Activated CD8-positive, alpha-beta memory T cell treated with anti-CD3 and anti-CD28 coated beads, Interleukin-2, amount 10 ng/mL, durations not matched to agents 7 days and 5 days (primary cell): ENCODE measurements around the gene STK32B. TPM values are rescaled to one million over a fixed set of nuclear protein-coding genes. Genes with fewer than 3 reads are reported as not detected.
"Not testable (repeated sequence)": the region's sequence is repeated elsewhere in the genome, so short reads cannot be mapped to it uniquely, and the experiment has no call there.

Source experiments
- ATAC-seq: fragments of 150-1000 bp; cut with Tn5 transposase; one replicate; pipeline ENCODE4 v1.10.0; 2021; ENCODE audit warnings: moderate library complexity
- CTCF ChIA-PET: fragments of 350-600 bp; sonication (Branson Sonifier 250); formaldehyde crosslinking; loops from one replicate; lab custom pipeline; 2021; ENCODE audit warnings: antibody characterized with exemption; lab: Charles Lee
- DNase-seq: peaks from one replicate; pipeline ENCODE4 v3.0.0-alpha.2; 2020
- H3K27ac Mint-ChIP-seq: one replicate; pipeline ENCODE4 v1.8.0; 2021; ENCODE audit warnings: mild to moderate bottlenecking, mixed read lengths
- H3K27me3 Mint-ChIP-seq: one replicate; pipeline ENCODE4 v1.8.0; 2021; ENCODE audit warnings: mixed read lengths
- H3K36me3 Mint-ChIP-seq: one replicate; pipeline ENCODE4 v1.8.0; 2021; ENCODE audit warnings: mild to moderate bottlenecking, mixed read lengths
- H3K4me1 Mint-ChIP-seq: one replicate; pipeline ENCODE4 v1.8.0; 2021; ENCODE audit warnings: mixed read lengths
- H3K4me3 Mint-ChIP-seq: one replicate; pipeline ENCODE4 v1.8.0; 2021; ENCODE audit warnings: mild to moderate bottlenecking, moderate library complexity, mixed read lengths
- H3K9me3 Mint-ChIP-seq: one replicate; pipeline ENCODE4 v1.8.0; 2022; ENCODE audit warnings: low read depth, mixed read lengths
- total RNA-seq, 2 experiments: library from RNA; stranded (reverse); gene quantifications; one replicate each; pipeline ENCODE4 v1.2.3, GENCODE V29; 2021

The STK32B gene
- not detected for total RNA-seq

GRCh38 chr4:5051278-5052203 is at the start of gene STK32B:
STK32B (plus strand) TSS chr4:5051480.
- CTCF ChIA-PET = no interaction called here
- H3K4me1 Mint-ChIP-seq = peaks cover 7% of the 10 kb centered on the region
- peak; percentile 48 for DNase-seq
- ATAC-seq = peak; percentile 63
- H3K4me3 Mint-ChIP-seq = peak within 1 kb of the TSS; percentile 48
- peaks cover 49% of the 10 kb centered on the region for H3K27me3 Mint-ChIP-seq
- H3K9me3 Mint-ChIP-seq = no peaks in the 10 kb centered on the region
- H3K27ac Mint-ChIP-seq = no peak within 1 kb of the TSS
- H3K36me3 Mint-ChIP-seq = no peaks in the 10 kb centered on the region

- CTCF ChIA-PET = not testable (repeated sequence)
Measured at GRCh38 chr4:5001641-5002040, 49.6 kb upstream of the STK32B start.

GRCh38 chr4:5003372-5003857 is 47.9 kb upstream of the STK32B start:
- no peak overlapping the region for H3K4me3 Mint-ChIP-seq
- peaks cover 9% of the 10 kb centered on the region for H3K27me3 Mint-ChIP-seq
- CTCF ChIA-PET = no interaction called here
- no peaks in the 10 kb centered on the region for H3K4me1 Mint-ChIP-seq
- no peak for ATAC-seq
- no peaks in the 10 kb centered on the region for H3K9me3 Mint-ChIP-seq
- no peak for DNase-seq
- H3K27ac Mint-ChIP-seq = no peak overlapping the region
- no peaks in the 10 kb centered on the region for H3K36me3 Mint-ChIP-seq

More at GRCh38 chr4:5001641-5002040, 49.6 kb upstream of the STK32B start:
- H3K4me1 Mint-ChIP-seq, H3K27ac Mint-ChIP-seq, H3K4me3 Mint-ChIP-seq, H3K27me3 Mint-ChIP-seq, DNase-seq, H3K9me3 Mint-ChIP-seq, ATAC-seq, H3K36me3 Mint-ChIP-seq: not testable (repeated sequence)

GRCh38 chr4:5003918-5004317 is 47.4 kb upstream of the STK32B start:
- Mint-ChIP-seq H3K27ac (no peak overlapping the region), H3K4me3 (no peak overlapping the region), H3K4me1 (no peaks in the 10 kb centered on the region), H3K27me3 (peaks cover 6% of the 10 kb centered on the region), H3K9me3 (no peaks in the 10 kb centered on the region), H3K36me3 (no peaks in the 10 kb centered on the region)
- DNase-seq = no peak
- no peak for ATAC-seq
- CTCF ChIA-PET = no interaction called here

- ATAC-seq = no peak
Measured at GRCh38 chr4:5004496-5004895, 46.8 kb upstream of the STK32B start.

GRCh38 chr4:5006932-5007331 is 44.3 kb upstream of the STK32B start:
- H3K9me3 Mint-ChIP-seq, H3K27ac Mint-ChIP-seq, H3K4me3 Mint-ChIP-seq, DNase-seq, ATAC-seq, H3K27me3 Mint-ChIP-seq, H3K36me3 Mint-ChIP-seq, H3K4me1 Mint-ChIP-seq, CTCF ChIA-PET: not testable (repeated sequence)

More at GRCh38 chr4:5004496-5004895, 46.8 kb upstream of the STK32B start:
- H3K27me3 Mint-ChIP-seq = peaks cover 5% of the 10 kb centered on the region
- H3K4me1 Mint-ChIP-seq = no peaks in the 10 kb centered on the region
- H3K36me3 Mint-ChIP-seq = no peaks in the 10 kb centered on the region
- CTCF ChIA-PET = no interaction called here
- H3K27ac Mint-ChIP-seq = no peak overlapping the region
- H3K9me3 Mint-ChIP-seq = no peaks in the 10 kb centered on the region
- no peak overlapping the region for H3K4me3 Mint-ChIP-seq
- no peak for DNase-seq

GRCh38 chr4:5009796-5010195 is 41.5 kb upstream of the STK32B start:
- H3K27ac Mint-ChIP-seq = no peak overlapping the region
- H3K4me1 Mint-ChIP-seq = no peaks in the 10 kb centered on the region
- CTCF ChIA-PET = no interaction called here

GRCh38 chr4:5010984-5011383 is 40.3 kb upstream of the STK32B start:
- DNase-seq = no peak
- H3K27me3 Mint-ChIP-seq = peaks cover 8% of the 10 kb centered on the region
- no peaks in the 10 kb centered on the region for H3K9me3 Mint-ChIP-seq
- no peak overlapping the region for H3K27ac Mint-ChIP-seq
- no peak overlapping the region for H3K4me3 Mint-ChIP-seq
- CTCF ChIA-PET = no interaction called here
- H3K4me1 Mint-ChIP-seq = no peaks in the 10 kb centered on the region
- H3K36me3 Mint-ChIP-seq = no peaks in the 10 kb centered on the region
- no peak for ATAC-seq

More at GRCh38 chr4:5009796-5010195, 41.5 kb upstream of the STK32B start:
- Mint-ChIP-seq H3K9me3 (no peaks in the 10 kb centered on the region), H3K27me3 (peaks cover 8% of the 10 kb centered on the region), H3K36me3 (no peaks in the 10 kb centered on the region), H3K4me3 (no peak overlapping the region)
- no peak for DNase-seq
- ATAC-seq = no peak

- CTCF ChIA-PET = no interaction called here
- no peaks in the 10 kb centered on the region for H3K4me1 Mint-ChIP-seq
- no peaks in the 10 kb centered on the region for H3K9me3 Mint-ChIP-seq
- H3K4me3 Mint-ChIP-seq = no peak overlapping the region
- no peaks in the 10 kb centered on the region for H3K36me3 Mint-ChIP-seq
- no peak for DNase-seq
- H3K27ac Mint-ChIP-seq = no peak overlapping the region
- ATAC-seq = no peak
- peaks cover 8% of the 10 kb centered on the region for H3K27me3 Mint-ChIP-seq
Measured at GRCh38 chr4:5012244-5012898, 38.9 kb upstream of the STK32B start.

GRCh38 chr4:5012958-5013357 is 38.3 kb upstream of the STK32B start:
- Mint-ChIP-seq H3K4me3 (no peak overlapping the region), H3K9me3 (no peaks in the 10 kb centered on the region), H3K27me3 (peaks cover 11% of the 10 kb centered on the region), H3K4me1 (no peaks in the 10 kb centered on the region), H3K27ac (no peak overlapping the region), H3K36me3 (no peaks in the 10 kb centered on the region)
- DNase-seq = no peak
- ATAC-seq = no peak
- CTCF ChIA-PET = no interaction called here

GRCh38 chr4:5014007-5014682 is 37.1 kb upstream of the STK32B start:
- ATAC-seq (no peak), DNase-seq (no peak)
- H3K27me3 Mint-ChIP-seq = peaks cover 14% of the 10 kb centered on the region
- CTCF ChIA-PET = no interaction called here
- no peak overlapping the region for H3K4me3 Mint-ChIP-seq
- H3K4me1 Mint-ChIP-seq = no peaks in the 10 kb centered on the region
- H3K36me3 Mint-ChIP-seq = no peaks in the 10 kb centered on the region
- H3K27ac Mint-ChIP-seq = no peak overlapping the region
- H3K9me3 Mint-ChIP-seq = no peaks in the 10 kb centered on the region

- CTCF ChIA-PET = interaction anchor here (0.9 kb wide), 1 partner anchor 21 kb away, joined by 3 read pairs; no protein-coding TSS in a partner anchor
- Mint-ChIP-seq H3K9me3 (no peaks in the 10 kb centered on the region), H3K36me3 (no peaks in the 10 kb centered on the region), H3K4me1 (no peaks in the 10 kb centered on the region), H3K4me3 (no peak overlapping the region), H3K27ac (no peak overlapping the region), H3K27me3 (peaks cover 12% of the 10 kb centered on the region)
- DNase-seq (no peak), ATAC-seq (no peak)
Measured at GRCh38 chr4:5018096-5018495, 33.2 kb upstream of the STK32B start.

- CTCF ChIA-PET = no interaction called here
Measured at GRCh38 chr4:5018603-5019002, 32.7 kb upstream of the STK32B start.

More at GRCh38 chr4:5018603-5019002, 32.7 kb upstream of the STK32B start:
- DNase-seq (no peak), ATAC-seq (no peak)
- no peak overlapping the region for H3K4me3 Mint-ChIP-seq
- H3K36me3 Mint-ChIP-seq = no peaks in the 10 kb centered on the region
- no peaks in the 10 kb centered on the region for H3K4me1 Mint-ChIP-seq
- H3K9me3 Mint-ChIP-seq = no peaks in the 10 kb centered on the region
- peaks cover 8% of the 10 kb centered on the region for H3K27me3 Mint-ChIP-seq
- H3K27ac Mint-ChIP-seq = no peak overlapping the region
